Mesodermal cell (in vitro differentiated cells): ENCODE results near the gene MEGF10.
"Not testable (repeated sequence)": the region's sequence is repeated elsewhere in the genome, so short reads cannot be mapped to it uniquely, and the experiment has no call there.

Experiments
- H3K27ac ChIP-seq: 2 replicates; pipeline ENCODE4 v1.7.0; 2013; ENCODE audit warnings: mild to moderate bottlenecking, low read depth, low read length, moderate library complexity; ENCODE audit not compliant: severe bottlenecking
- H3K36me3 ChIP-seq: 2 replicates; pipeline ENCODE4 v1.7.1; 2013; ENCODE audit warnings: mild to moderate bottlenecking, low read length, moderate library complexity; ENCODE audit not compliant: control insufficient read depth, insufficient read depth
- H3K4me1 ChIP-seq: one replicate; pipeline ENCODE4 v1.7.1; 2013; ENCODE audit warnings: mild to moderate bottlenecking, low read length; ENCODE audit not compliant: insufficient read depth, control insufficient read depth, poor library complexity, severe bottlenecking
- H3K4me3 ChIP-seq: 2 replicates; pipeline ENCODE4 v1.7.0; 2013; ENCODE audit warnings: low read length, control low read depth, mild to moderate bottlenecking; ENCODE audit not compliant: insufficient read depth, poor library complexity, severe bottlenecking; ENCODE audit errors: extremely low read depth
- H3K9me3 ChIP-seq: 2 replicates; pipeline ENCODE4 v1.7.1; 2013; ENCODE audit warnings: mild to moderate bottlenecking, low read length, moderate library complexity; ENCODE audit not compliant: control insufficient read depth
- WGBS, 2 experiments: methylation state at CpG; one replicate each; pipeline ENCODE4 v1.1.5; 2013; ENCODE audit warnings: missing lambda C conversion rate in 2 of 2; ENCODE audit not compliant: insufficient coverage in 2 of 2; 5-methylcytosine and 5-hydroxymethylcytosine counted together

The MEGF10 gene

DNA sequence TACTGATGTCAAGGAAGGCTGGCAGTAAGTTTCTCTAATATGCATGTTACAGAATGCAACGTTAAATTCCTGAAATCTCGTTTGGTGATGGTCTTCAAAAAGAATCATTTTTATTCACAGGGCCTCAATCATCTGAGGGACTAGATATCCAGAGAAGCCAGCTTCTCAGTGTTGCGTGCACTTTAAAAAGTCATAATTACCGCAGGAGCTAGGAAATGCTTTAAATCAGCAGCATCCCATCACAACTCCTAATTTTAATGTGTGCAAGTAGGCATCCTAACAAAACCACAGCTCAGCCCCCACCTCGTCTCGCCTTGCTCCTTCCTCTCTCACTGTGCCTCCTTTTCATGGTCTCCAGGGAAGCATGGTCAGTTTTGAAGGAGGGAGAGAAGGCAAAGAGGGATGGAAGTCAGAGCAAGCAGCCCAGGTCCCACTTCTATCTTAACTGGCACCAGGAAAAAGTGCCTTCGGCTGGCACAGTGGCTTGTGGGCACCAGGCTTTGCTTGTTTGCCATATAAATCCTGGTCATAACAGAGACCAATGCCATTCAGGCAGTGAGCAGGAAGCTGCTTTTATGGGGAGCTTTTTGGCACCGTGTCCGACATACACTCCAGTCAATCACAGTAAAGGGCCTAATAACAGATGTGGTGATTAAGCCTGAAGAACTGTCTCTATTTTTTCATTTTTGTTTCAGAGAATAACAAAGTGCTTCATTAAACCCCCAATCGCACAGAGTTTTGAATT, 21.4 kb downstream of the MEGF10 start:
- H3K36me3 ChIP-seq = no peaks in the 10 kb centered on the region
- no peaks in the 10 kb centered on the region for H3K4me1 ChIP-seq
- H3K9me3 ChIP-seq = no peaks in the 10 kb centered on the region
- WGBS, 2 experiments = 75 to 81% methylated on average over 5 of the region's 10 CpGs
- H3K27ac ChIP-seq = no peak overlapping the region
- no peak overlapping the region for H3K4me3 ChIP-seq

DNA sequence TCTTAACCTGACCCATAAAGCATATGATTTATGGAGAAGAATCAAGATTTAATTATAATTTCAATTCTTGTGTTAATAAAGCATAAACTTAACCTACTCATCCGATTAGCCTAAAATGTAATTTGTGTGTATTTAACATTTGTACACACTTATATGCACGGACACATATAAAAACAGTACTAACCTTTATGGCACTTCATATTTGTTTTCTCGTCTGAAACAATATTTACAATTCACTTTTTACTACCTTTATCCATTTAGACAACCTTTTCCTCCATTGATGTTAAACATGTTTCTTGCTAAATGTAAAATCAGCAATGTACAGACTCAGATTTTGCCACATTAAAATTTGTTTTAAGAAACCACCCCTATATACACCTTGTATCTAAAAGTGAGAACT, 22.8 kb downstream of the MEGF10 start:
- no peaks in the 10 kb centered on the region for H3K4me1 ChIP-seq
- H3K9me3 ChIP-seq = no peaks in the 10 kb centered on the region
- H3K4me3 ChIP-seq = no peak overlapping the region
- no peak overlapping the region for H3K27ac ChIP-seq
- no peaks in the 10 kb centered on the region for H3K36me3 ChIP-seq
- 75 to 100% methylated on average over 1 of the region's 3 CpGs for WGBS, 2 experiments

GRCh38 chr5:127313847-127314473, 23.4 kb downstream of the MEGF10 start:
- H3K27ac ChIP-seq = no peak overlapping the region
- H3K4me1 ChIP-seq = no peaks in the 10 kb centered on the region
- no peaks in the 10 kb centered on the region for H3K9me3 ChIP-seq
- H3K4me3 ChIP-seq = no peak overlapping the region
- 9 to 20% methylated on average over 3 to 5 of the region's 7 CpGs for WGBS, 2 experiments
- H3K36me3 ChIP-seq = no peaks in the 10 kb centered on the region

- Histone ChIP-seq H3K27ac (no peak overlapping the region), H3K4me1 (no peaks in the 10 kb centered on the region), H3K9me3 (no peaks in the 10 kb centered on the region), H3K36me3 (no peaks in the 10 kb centered on the region), H3K4me3 (no peak overlapping the region)
- 94 to 100% methylated on average over 1 of the region's 1 CpG for WGBS, 2 experiments
These were observed 25.4 kb downstream of the MEGF10 start for GRCh38 chr5:127316011-127316410.

- not testable (repeated sequence) for H3K27ac ChIP-seq, H3K36me3 ChIP-seq, H3K4me3 ChIP-seq, H3K4me1 ChIP-seq, H3K9me3 ChIP-seq
- 100% methylated on average over 1 of the region's 3 CpGs; no CpG with 5 or more reads in 1 of the 2 experiments for WGBS, 2 experiments
These were observed 26.8 kb downstream of the MEGF10 start for GRCh38 chr5:127317385-127317784.

DNA sequence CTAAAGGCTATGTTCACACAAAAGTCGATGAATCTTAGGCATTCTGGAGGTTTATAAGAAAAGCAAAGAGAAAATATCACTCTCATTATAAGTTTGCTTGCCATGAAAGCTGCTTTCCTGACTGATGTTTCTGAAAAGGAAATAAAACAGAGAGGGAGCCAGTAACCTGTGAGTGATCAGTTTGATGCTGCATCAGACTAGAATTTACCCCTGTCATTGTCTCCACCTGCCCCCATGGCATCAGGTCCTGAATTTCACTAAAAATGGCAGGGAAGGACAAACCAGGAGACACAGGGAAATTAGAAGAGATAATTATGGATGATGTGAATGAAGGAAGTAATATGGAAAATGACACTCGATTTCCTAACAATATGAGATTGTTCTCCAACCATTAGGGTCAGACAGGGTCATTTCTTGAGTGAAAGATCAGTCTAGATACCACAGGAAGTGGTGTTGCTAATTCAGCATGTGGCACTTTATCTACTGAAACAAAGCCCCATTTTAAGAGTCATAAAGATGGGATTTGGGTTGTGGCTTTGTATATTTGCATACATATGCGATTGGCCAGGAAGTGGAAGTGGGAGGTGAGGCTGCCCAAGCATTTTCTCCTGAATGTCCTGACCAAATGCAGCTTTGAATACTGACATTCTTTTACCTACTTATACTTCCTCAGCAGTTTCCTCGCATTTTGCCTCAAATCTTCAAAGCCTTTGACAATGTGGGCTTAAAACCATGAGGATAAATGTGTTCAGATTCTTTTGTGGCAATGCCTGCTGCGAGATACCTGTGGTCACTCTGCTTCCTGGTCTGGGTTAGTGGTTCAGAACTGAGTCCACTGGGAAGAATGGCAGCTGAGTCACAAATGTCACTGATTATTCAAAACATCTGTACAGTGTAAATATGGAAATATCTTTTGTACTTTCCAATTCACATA, 29.7 kb downstream of the MEGF10 start:
- Histone ChIP-seq H3K27ac (no peak overlapping the region), H3K9me3 (no peaks in the 10 kb centered on the region), H3K36me3 (no peaks in the 10 kb centered on the region), H3K4me1 (no peaks in the 10 kb centered on the region), H3K4me3 (no peak overlapping the region)
- WGBS, 2 experiments = 53% methylated on average over 3 of the region's 5 CpGs; no CpG with 5 or more reads in 1 of the 2 experiments

- no peaks in the 10 kb centered on the region for H3K4me1 ChIP-seq
- no peak overlapping the region for H3K4me3 ChIP-seq
- no peaks in the 10 kb centered on the region for H3K9me3 ChIP-seq
- WGBS, 2 experiments = 100% methylated on average over 1 of the region's 2 CpGs; no CpG with 5 or more reads in 1 of the 2 experiments
- H3K27ac ChIP-seq = no peak overlapping the region
- no peaks in the 10 kb centered on the region for H3K36me3 ChIP-seq
These were observed 30.9 kb downstream of the MEGF10 start for GRCh38 chr5:127321465-127321864.

- Histone ChIP-seq H3K4me3 (no peak overlapping the region), H3K4me1 (no peaks in the 10 kb centered on the region), H3K27ac (no peak overlapping the region), H3K9me3 (no peaks in the 10 kb centered on the region), H3K36me3 (no peaks in the 10 kb centered on the region)
- WGBS, 2 experiments = no CpG with 5 or more reads among the region's 1 CpG
These were observed 31.8 kb downstream of the MEGF10 start for GRCh38 chr5:127322403-127322802.

- Histone ChIP-seq H3K9me3 (no peaks in the 10 kb centered on the region), H3K4me3 (no peak overlapping the region), H3K36me3 (no peaks in the 10 kb centered on the region), H3K4me1 (no peaks in the 10 kb centered on the region), H3K27ac (no peak overlapping the region)
- 83 to 86% methylated on average over 2 to 3 of the region's 3 CpGs for WGBS, 2 experiments
These were observed 34.2 kb downstream of the MEGF10 start for GRCh38 chr5:127324756-127325155.

GRCh38 chr5:127326431-127326830, 35.8 kb downstream of the MEGF10 start:
- Histone ChIP-seq H3K9me3 (no peaks in the 10 kb centered on the region), H3K27ac (no peak overlapping the region), H3K4me1 (no peaks in the 10 kb centered on the region), H3K4me3 (no peak overlapping the region), H3K36me3 (no peaks in the 10 kb centered on the region)
- WGBS, 2 experiments = 75 to 94% methylated on average over 2 to 3 of the region's 4 CpGs
